ENCODE results near the gene ADAMTSL5. TPM values are rescaled to one million over a fixed set of nuclear protein-coding genes. Genes with fewer than 3 reads are reported as not detected.

Gene ADAMTSL5
- total RNA-seq, 1 experiment from 2014 or later: 9.6 TPM

DNA sequence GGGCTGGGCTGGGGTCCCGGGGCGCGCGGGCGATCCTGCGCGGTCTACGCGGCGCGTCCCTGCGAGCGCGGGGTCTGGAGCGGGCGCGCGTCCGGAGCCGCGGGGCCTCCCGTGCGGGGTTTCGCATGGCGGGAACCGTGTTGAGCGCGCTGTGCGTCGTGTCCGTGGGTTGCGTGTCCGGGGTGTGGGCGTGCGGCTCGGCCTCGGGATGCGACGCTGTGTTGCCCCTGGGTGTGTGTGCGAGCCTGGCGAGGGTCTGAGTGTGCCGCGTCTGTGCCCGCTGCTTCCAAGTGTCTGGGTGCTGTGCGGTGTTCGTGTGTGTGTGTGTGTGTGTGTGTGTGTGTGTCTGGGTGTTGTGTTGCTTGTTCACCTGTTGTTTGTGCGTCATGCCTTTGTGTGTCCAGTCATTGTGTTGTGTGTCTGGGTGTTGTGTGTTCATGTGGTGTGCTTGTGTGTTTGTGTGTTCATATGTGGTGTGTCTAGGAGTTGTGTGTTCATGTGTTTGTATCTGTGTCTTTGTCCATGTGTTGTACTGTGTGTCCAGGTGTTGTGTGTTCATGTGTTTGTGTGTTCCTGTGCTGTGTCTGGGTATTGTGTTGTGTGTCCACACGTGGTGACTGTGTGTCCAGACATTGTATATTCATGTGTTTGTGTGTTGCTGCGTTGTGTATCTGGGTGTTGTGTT, 11.6 kb upstream of the ADAMTSL5 start:
- CTCF ChIA-PET: no interaction called here
- intact Hi-C loops (cut with micrococcal nuclease; ENCODE audit: unreplicated experiment): no loop called here
- Mint-ChIP-seq H3K9me3 (ENCODE audit: low read depth, unreplicated experiment) (no peaks in the 10 kb centered on the region), H3K4me3 (ENCODE audit: low read depth, unreplicated experiment) (no peak overlapping the region), H3K27me3 (ENCODE audit: unreplicated experiment) (peaks cover 44% of the 10 kb centered on the region), H3K27ac (ENCODE audit: unreplicated experiment) (no peak overlapping the region), H3K36me3 (ENCODE audit: insufficient read depth, unreplicated experiment) (no peaks in the 10 kb centered on the region), H3K4me1 (ENCODE audit: low read depth, unreplicated experiment) (peaks cover 7% of the 10 kb centered on the region)
- no TSS peak for BruUV-seq (replicated peaks)
- DNase-seq: no peak
- TF ChIP-seq, protein P1, sequence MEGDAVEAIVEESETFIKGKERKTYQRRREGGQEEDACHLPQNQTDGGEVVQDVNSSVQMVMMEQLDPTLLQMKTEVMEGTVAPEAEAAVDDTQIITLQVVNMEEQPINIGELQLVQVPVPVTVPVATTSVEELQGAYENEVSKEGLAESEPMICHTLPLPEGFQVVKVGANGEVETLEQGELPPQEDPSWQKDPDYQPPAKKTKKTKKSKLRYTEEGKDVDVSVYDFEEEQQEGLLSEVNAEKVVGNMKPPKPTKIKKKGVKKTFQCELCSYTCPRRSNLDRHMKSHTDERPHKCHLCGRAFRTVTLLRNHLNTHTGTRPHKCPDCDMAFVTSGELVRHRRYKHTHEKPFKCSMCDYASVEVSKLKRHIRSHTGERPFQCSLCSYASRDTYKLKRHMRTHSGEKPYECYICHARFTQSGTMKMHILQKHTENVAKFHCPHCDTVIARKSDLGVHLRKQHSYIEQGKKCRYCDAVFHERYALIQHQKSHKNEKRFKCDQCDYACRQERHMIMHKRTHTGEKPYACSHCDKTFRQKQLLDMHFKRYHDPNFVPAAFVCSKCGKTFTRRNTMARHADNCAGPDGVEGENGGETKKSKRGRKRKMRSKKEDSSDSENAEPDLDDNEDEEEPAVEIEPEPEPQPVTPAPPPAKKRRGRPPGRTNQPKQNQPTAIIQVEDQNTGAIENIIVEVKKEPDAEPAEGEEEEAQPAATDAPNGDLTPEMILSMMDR (IDR thresholded peaks at IDR 0.05; ENCODE audit: unreplicated experiment): no peak

DNA sequence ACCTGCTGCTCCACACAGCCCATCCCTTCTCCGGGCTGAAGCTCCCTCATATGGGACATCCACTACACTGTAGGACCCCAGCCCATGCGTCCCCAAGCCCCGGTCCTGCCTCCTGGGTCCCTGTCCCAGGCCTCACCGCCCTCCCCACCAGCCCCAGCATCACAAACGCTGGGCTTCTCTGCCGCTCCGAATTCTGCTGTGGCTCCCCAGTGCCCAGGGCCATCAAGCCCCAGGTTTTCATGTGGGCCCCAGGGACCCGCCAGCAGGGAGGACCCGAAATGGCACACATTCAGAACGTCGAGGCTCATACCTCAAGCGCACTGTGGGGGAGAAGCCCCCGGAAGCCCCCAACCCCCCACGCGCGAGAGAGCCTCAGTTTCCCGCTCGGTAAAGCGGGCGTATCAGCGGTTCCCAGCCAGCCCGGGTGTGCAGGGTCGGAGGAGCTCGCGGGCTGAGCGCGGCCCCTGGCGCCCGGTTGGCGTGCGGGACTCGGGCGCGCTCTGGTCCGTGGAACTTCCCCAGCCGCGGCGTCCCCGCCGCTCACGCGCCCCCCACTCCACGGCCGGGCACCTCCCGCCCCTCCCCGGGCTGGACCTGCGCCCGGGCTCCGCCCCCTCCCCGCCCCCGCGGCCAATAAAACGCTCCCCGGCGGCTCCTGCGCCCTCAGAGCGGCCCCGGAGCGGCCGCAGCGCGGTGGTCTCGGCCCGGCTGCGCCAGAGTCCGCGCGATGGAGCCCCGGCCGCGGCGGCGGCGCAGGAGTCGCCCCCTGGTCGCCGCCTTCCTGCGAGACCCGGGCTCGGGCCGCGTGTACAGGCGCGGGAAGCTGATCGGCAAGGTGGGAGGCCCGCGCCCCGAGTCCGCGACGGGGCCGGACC, 10.8 kb upstream of the ADAMTSL5 start, which contains the start of gene PLK5:
Gene PLK5 (plus strand): TSS at position 666 of the 875 bp plus-strand sequence. CDS start 2,920 bp downstream, outside the sequence.
- BruUV-seq (replicated peaks): no TSS peak
- H3K4me3 Mint-ChIP-seq (ENCODE audit: low read depth, unreplicated experiment): no peak within 1 kb of the TSS
- intact Hi-C loops (cut with micrococcal nuclease; ENCODE audit: unreplicated experiment): no loop called here
- H3K4me1 Mint-ChIP-seq (ENCODE audit: low read depth, unreplicated experiment): peaks cover 7% of the 10 kb centered on the region
- H3K9me3 Mint-ChIP-seq (ENCODE audit: low read depth, unreplicated experiment): no peaks in the 10 kb centered on the region
- no peaks in the 10 kb centered on the region for H3K36me3 Mint-ChIP-seq (ENCODE audit: insufficient read depth, unreplicated experiment)
- CTCF ChIA-PET: no interaction called here
- DNase-seq: no peak
- H3K27ac Mint-ChIP-seq (ENCODE audit: unreplicated experiment): no peak within 1 kb of the TSS
- H3K27me3 Mint-ChIP-seq (ENCODE audit: unreplicated experiment): peaks cover 44% of the 10 kb centered on the region
- TF ChIP-seq, protein P1 (IDR thresholded peaks at IDR 0.05; ENCODE audit: unreplicated experiment): no peak

DNA sequence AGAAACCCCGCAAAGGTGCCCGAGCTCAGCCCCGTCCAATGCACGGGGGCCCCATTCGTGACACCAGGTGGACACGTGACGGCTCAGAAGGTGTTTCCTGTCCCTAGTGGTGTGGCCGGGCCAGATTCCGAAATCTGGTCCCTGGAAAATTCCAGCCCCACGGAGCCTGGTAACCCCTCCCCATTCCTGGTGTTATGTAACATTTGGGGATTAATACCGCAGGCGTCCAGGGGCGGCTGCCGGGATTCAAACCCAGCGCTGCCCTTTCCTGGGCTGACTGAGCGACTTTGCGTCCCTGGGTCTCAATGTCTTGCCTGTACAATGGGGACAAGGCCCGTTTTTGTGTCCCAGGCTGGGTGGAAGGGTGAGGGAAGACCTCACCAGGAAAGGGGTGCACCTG, 10.0 kb upstream of the ADAMTSL5 start:
- DNase-seq: no peak
- CTCF ChIA-PET: no interaction called here
- H3K36me3 Mint-ChIP-seq (ENCODE audit: insufficient read depth, unreplicated experiment): no peaks in the 10 kb centered on the region
- H3K9me3 Mint-ChIP-seq (ENCODE audit: low read depth, unreplicated experiment): no peaks in the 10 kb centered on the region
- TF ChIP-seq, protein P1 (IDR thresholded peaks at IDR 0.05; ENCODE audit: unreplicated experiment): no peak
- H3K4me1 Mint-ChIP-seq (ENCODE audit: low read depth, unreplicated experiment): peaks cover 7% of the 10 kb centered on the region
- H3K4me3 Mint-ChIP-seq (ENCODE audit: low read depth, unreplicated experiment): no peak overlapping the region
- H3K27ac Mint-ChIP-seq (ENCODE audit: unreplicated experiment): no peak overlapping the region
- intact Hi-C loops (cut with micrococcal nuclease; ENCODE audit: unreplicated experiment): no loop called here
- H3K27me3 Mint-ChIP-seq (ENCODE audit: unreplicated experiment): peaks cover 41% of the 10 kb centered on the region
- no TSS peak for BruUV-seq (replicated peaks)

DNA sequence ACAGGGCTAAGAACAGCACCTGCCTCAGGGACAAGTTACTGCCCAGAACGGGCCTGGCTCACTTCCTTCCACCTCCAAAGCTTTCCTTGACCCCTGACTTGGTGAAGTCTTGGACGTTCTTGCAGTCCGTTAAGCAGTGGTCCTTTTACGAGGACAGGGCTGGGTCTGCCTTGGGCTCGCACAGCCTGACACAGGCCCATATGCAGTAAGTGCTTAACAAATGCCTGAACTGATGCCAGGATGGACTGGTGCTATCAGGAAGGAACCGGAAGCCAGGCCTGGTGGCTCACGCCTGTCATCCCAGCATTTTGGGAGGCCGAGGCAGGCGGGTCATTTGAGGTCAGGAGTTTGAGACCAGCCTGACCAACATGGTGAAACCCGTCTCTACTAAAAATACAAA, 9.2 kb upstream of the ADAMTSL5 start:
- TF ChIP-seq, protein P1 (IDR thresholded peaks at IDR 0.05; ENCODE audit: unreplicated experiment): no peak
- Mint-ChIP-seq H3K36me3 (ENCODE audit: insufficient read depth, unreplicated experiment) (no peaks in the 10 kb centered on the region), H3K4me3 (ENCODE audit: low read depth, unreplicated experiment) (no peak overlapping the region), H3K27me3 (ENCODE audit: unreplicated experiment) (peaks cover 33% of the 10 kb centered on the region), H3K4me1 (ENCODE audit: low read depth, unreplicated experiment) (peaks cover 7% of the 10 kb centered on the region), H3K27ac (ENCODE audit: unreplicated experiment) (no peak overlapping the region), H3K9me3 (ENCODE audit: low read depth, unreplicated experiment) (no peaks in the 10 kb centered on the region)
- no TSS peak for BruUV-seq (replicated peaks)
- CTCF ChIA-PET: interaction anchor here (0.6 kb wide), 1 partner anchor 289 kb away, joined by 5 read pairs; no protein-coding TSS in a partner anchor
- intact Hi-C loops (cut with micrococcal nuclease; ENCODE audit: unreplicated experiment): no loop called here
- no peak for DNase-seq
